Endodermal cell (in vitro differentiated cells): ENCODE data around the gene TSKU. TPM values are rescaled to one million over a fixed set of nuclear protein-coding genes. Genes with fewer than 3 reads are reported as not detected.
A peak's percentile ranks its signal among the peaks of the same experiment; 100 is the strongest.

Source experiments
- DNase-seq: peaks from one replicate; pipeline ENCODE4 v3.0.0-alpha.2; 2017
- H3K27ac ChIP-seq: 2 replicates; pipeline ENCODE4 v1.5.1; 2013; ENCODE audit warnings: mild to moderate bottlenecking, low read depth, low read length, moderate library complexity
- H3K27me3 ChIP-seq: 2 replicates; pipeline ENCODE4 v1.6.1; 2013; ENCODE audit warnings: mild to moderate bottlenecking, low read length, moderate library complexity; ENCODE audit not compliant: insufficient read depth, control insufficient read depth, poor library complexity, severe bottlenecking
- H3K36me3 ChIP-seq: 2 replicates; pipeline ENCODE4 v1.7.0; 2013; ENCODE audit warnings: mild to moderate bottlenecking, low read length, moderate library complexity; ENCODE audit not compliant: control insufficient read depth, insufficient read depth
- H3K4me1 ChIP-seq: one replicate; pipeline ENCODE4 v1.7.0; 2013; ENCODE audit warnings: low read length; ENCODE audit not compliant: control insufficient read depth, insufficient read depth
- H3K4me3 ChIP-seq: 2 replicates; pipeline ENCODE4 v1.5.1; 2013; ENCODE audit warnings: mild to moderate bottlenecking, low read length, moderate library complexity
- H3K9ac ChIP-seq: 2 replicates; pipeline ENCODE4 v1.6.1; 2013; ENCODE audit warnings: mild to moderate bottlenecking, low read length, moderate library complexity; ENCODE audit not compliant: poor library complexity, severe bottlenecking; ENCODE audit errors: extremely low read depth
- H3K9me3 ChIP-seq: 2 replicates; pipeline ENCODE4 v1.6.1; 2013; ENCODE audit warnings: mild to moderate bottlenecking, low read length, moderate library complexity; ENCODE audit not compliant: control insufficient read depth
- H3K27ac Mint-ChIP-seq: 2 replicates; pipeline ENCODE4 v1.8.0; 2020; ENCODE audit warnings: mixed read lengths
- H3K27me3 Mint-ChIP-seq: 2 replicates; pipeline ENCODE4 v1.8.0; 2021; ENCODE audit warnings: mild to moderate bottlenecking, mixed read lengths; ENCODE audit not compliant: insufficient read depth
- H3K36me3 Mint-ChIP-seq: 2 replicates; pipeline ENCODE4 v1.8.0; 2020; ENCODE audit warnings: low read depth, mixed read lengths
- H3K4me1 Mint-ChIP-seq: 2 replicates; pipeline ENCODE4 v1.8.0; 2020; ENCODE audit warnings: mixed read lengths
- H3K4me3 Mint-ChIP-seq: 2 replicates; pipeline ENCODE4 v1.8.0; 2020; ENCODE audit warnings: mild to moderate bottlenecking, moderate library complexity, mixed read lengths
- H3K9me3 Mint-ChIP-seq: 2 replicates; pipeline ENCODE4 v1.8.0; 2020; ENCODE audit warnings: mild to moderate bottlenecking, mixed read lengths
- WGBS, 2 experiments: methylation state at CpG; one replicate each; pipeline versions ENCODE4 v1.1.5 to v1.1.7; 2013; ENCODE audit warnings: missing lambda C conversion rate in 2 of 2, mixed read lengths in 1 of 2; ENCODE audit not compliant: insufficient coverage in 1 of 2, insufficient read length in 1 of 2; 5-methylcytosine and 5-hydroxymethylcytosine counted together
- total RNA-seq, 2 donors: library from RNA; stranded (reverse); fragmentation: NEBNext Ultra II Directional in 1 of 2; extraction: Animal tissue kit (Norgen Biotek cat#: 25700) in 1 of 2; gene quantifications; 2 replicates in 1 of 2; 3 replicates in 1 of 2; pipeline ENCODE4 v1.2.1, GENCODE V29; 2021
- TF ChIP-seq, protein P1 (sequence below): fragments of 200-600 bp; sonication (generic); conservative IDR thresholded peaks from 2 replicates; pipeline ENCODE4 v1.5.0; 2021; ENCODE audit warnings: antibody characterized with exemption, mild to moderate bottlenecking

The TSKU gene
- total RNA-seq, 2 donors from 2014 or later, result 105 to 130 TPM

DNA sequence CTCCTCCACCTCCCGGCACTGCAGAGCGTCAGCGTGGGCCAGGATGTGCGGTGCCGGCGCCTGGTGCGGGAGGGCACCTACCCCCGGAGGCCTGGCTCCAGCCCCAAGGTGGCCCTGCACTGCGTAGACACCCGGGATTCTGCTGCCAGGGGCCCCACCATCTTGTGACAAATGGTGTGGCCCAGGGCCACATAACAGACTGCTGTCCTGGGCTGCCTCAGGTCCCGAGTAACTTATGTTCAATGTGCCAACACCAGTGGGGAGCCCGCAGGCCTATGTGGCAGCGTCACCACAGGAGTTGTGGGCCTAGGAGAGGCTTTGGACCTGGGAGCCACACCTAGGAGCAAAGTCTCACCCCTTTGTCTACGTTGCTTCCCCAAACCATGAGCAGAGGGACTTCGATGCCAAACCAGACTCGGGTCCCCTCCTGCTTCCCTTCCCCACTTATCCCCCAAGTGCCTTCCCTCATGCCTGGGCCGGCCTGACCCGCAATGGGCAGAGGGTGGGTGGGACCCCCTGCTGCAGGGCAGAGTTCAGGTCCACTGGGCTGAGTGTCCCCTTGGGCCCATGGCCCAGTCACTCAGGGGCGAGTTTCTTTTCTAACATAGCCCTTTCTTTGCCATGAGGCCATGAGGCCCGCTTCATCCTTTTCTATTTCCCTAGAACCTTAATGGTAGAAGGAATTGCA lies 13.5 kb downstream of the TSKU start:
- Mint-ChIP-seq H3K9me3 (peaks cover 13% of the 10 kb centered on the region), H3K27ac (no peak overlapping the region), H3K27me3 (no peaks in the 10 kb centered on the region), H3K4me3 (no peak overlapping the region), H3K4me1 (peaks cover 70% of the 10 kb centered on the region), H3K36me3 (peaks cover 54% of the 10 kb centered on the region)
- WGBS, 2 experiments, result 96% methylated on average over 11 to 20 of the region's 20 CpGs
- TF ChIP-seq, protein P1, sequence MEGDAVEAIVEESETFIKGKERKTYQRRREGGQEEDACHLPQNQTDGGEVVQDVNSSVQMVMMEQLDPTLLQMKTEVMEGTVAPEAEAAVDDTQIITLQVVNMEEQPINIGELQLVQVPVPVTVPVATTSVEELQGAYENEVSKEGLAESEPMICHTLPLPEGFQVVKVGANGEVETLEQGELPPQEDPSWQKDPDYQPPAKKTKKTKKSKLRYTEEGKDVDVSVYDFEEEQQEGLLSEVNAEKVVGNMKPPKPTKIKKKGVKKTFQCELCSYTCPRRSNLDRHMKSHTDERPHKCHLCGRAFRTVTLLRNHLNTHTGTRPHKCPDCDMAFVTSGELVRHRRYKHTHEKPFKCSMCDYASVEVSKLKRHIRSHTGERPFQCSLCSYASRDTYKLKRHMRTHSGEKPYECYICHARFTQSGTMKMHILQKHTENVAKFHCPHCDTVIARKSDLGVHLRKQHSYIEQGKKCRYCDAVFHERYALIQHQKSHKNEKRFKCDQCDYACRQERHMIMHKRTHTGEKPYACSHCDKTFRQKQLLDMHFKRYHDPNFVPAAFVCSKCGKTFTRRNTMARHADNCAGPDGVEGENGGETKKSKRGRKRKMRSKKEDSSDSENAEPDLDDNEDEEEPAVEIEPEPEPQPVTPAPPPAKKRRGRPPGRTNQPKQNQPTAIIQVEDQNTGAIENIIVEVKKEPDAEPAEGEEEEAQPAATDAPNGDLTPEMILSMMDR, result no peak
- H3K36me3 ChIP-seq, result peaks cover 80% of the 10 kb centered on the region
- peaks cover 14% of the 10 kb centered on the region for H3K9me3 ChIP-seq
- no peak overlapping the region for H3K9ac ChIP-seq
- peaks cover 40% of the 10 kb centered on the region for H3K4me1 ChIP-seq
- no peak overlapping the region for H3K27ac ChIP-seq
- H3K27me3 ChIP-seq, result no peaks in the 10 kb centered on the region
- no peak overlapping the region for H3K4me3 ChIP-seq
- peak; percentile 43 for DNase-seq

DNA sequence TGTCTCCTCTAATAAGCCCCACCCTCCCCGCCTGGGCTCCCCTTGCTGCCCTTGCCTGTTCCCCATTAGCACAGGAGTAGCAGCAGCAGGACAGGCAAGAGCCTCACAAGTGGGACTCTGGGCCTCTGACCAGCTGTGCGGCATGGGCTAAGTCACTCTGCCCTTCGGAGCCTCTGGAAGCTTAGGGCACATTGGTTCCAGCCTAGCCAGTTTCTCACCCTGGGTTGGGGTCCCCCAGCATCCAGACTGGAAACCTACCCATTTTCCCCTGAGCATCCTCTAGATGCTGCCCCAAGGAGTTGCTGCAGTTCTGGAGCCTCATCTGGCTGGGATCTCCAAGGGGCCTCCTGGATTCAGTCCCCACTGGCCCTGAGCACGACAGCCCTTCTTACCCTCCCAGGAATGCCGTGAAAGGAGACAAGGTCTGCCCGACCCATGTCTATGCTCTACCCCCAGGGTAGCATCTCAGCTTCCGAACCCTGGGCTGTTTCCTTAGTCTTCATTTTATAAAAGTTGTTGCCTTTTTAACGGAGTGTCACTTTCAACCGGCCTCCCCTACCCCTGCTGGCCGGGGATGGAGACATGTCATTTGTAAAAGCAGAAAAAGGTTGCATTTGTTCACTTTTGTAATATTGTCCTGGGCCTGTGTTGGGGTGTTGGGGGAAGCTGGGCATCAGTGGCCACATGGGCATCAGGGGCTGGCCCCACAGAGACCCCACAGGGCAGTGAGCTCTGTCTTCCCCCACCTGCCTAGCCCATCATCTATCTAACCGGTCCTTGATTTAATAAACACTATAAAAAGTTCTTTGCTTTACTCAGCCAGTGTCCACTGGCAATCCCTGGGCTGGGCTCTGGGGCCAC lies 14.4 kb downstream of the TSKU start:
- H3K27me3 ChIP-seq, result no peaks in the 10 kb centered on the region
- H3K9ac ChIP-seq, result no peak overlapping the region
- Mint-ChIP-seq H3K27ac (peak overlapping the region; percentile 64), H3K27me3 (no peaks in the 10 kb centered on the region), H3K4me1 (peaks cover 69% of the 10 kb centered on the region), H3K9me3 (peaks cover 4% of the 10 kb centered on the region), H3K4me3 (no peak overlapping the region), H3K36me3 (peaks cover 45% of the 10 kb centered on the region)
- H3K4me3 ChIP-seq, result no peak overlapping the region
- peaks cover 41% of the 10 kb centered on the region for H3K4me1 ChIP-seq
- no peak for DNase-seq
- TF ChIP-seq, protein P1, result no peak
- 95 to 97% methylated on average over 6 to 11 of the region's 11 CpGs for WGBS, 2 experiments
- peaks cover 5% of the 10 kb centered on the region for H3K9me3 ChIP-seq
- peaks cover 71% of the 10 kb centered on the region for H3K36me3 ChIP-seq
- H3K27ac ChIP-seq, result no peak overlapping the region

DNA sequence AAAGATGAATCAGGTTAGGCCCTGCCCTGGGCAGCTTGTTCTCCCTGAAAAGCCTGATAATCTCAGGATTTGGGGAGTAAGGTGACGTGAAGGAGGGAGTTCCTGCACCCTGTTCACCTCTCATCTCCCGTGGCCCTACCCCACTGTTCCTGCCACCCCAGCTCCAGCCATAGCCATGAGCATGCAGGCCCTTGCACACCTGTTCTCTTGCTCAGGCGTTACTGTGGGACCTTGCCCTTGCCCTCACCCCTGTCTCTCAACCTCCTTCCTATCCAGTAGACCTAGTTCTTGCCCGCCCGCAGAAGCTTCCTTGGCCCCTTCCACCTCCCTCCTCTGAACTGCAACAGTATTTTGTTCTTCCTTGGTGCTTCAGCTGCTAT lies 15.0 kb downstream of the TSKU start:
- H3K4me1 Mint-ChIP-seq, result peaks cover 68% of the 10 kb centered on the region
- H3K4me1 ChIP-seq, result peaks cover 36% of the 10 kb centered on the region
- TF ChIP-seq, protein P1, result no peak
- no peaks in the 10 kb centered on the region for H3K9me3 ChIP-seq
- H3K27me3 ChIP-seq, result no peaks in the 10 kb centered on the region
- no peaks in the 10 kb centered on the region for H3K27me3 Mint-ChIP-seq
- peaks cover 39% of the 10 kb centered on the region for H3K36me3 Mint-ChIP-seq
- H3K36me3 ChIP-seq, result peaks cover 65% of the 10 kb centered on the region
- H3K9me3 Mint-ChIP-seq, result no peaks in the 10 kb centered on the region
- 83 to 91% methylated on average over 2 to 5 of the region's 5 CpGs for WGBS, 2 experiments
- no peak overlapping the region for H3K4me3 Mint-ChIP-seq
- no peak overlapping the region for H3K9ac ChIP-seq
- H3K4me3 ChIP-seq, result no peak overlapping the region
- H3K27ac ChIP-seq, result no peak overlapping the region
- peak overlapping the region; percentile 9 for H3K27ac Mint-ChIP-seq
- DNase-seq, result no peak
